Vagina (tissue), 2 donors: Measurements from ENCODE around the gene L1CAM.

Experiments
- POLR2A ChIP-seq, 2 donors: fragments of 450-650 bp; IDR thresholded peaks; one replicate each; pipeline ENCODE4 v1.6.1; 2017; ENCODE audit warnings: antibody characterized with exemption in 2 of 2, mild to moderate bottlenecking in 2 of 2, moderate library complexity in 2 of 2
- POLR2AphosphoS5 ChIP-seq, 2 donors: sonication (generic); formaldehyde crosslinking; IDR thresholded peaks; one replicate each; pipeline ENCODE4 v1.9.0; 2017; ENCODE audit warnings: antibody characterized with exemption in 2 of 2, mild to moderate bottlenecking in 2 of 2, low read depth in 1 of 2; ENCODE audit not compliant: insufficient read depth in 1 of 2
- TF ChIP-seq, protein P1 (sequence below), 3 experiments: fragments of 450-650 bp in 2 of 3; fragments of 200-600 bp in 1 of 3; sonication (generic) in 1 of 3; IDR thresholded peaks; one replicate each; pipeline ENCODE4 v1.5.1; 2017 to 2019; ENCODE audit warnings: antibody characterized with exemption in 3 of 3, mild to moderate bottlenecking in 2 of 3, moderate library complexity in 2 of 3

DNA sequence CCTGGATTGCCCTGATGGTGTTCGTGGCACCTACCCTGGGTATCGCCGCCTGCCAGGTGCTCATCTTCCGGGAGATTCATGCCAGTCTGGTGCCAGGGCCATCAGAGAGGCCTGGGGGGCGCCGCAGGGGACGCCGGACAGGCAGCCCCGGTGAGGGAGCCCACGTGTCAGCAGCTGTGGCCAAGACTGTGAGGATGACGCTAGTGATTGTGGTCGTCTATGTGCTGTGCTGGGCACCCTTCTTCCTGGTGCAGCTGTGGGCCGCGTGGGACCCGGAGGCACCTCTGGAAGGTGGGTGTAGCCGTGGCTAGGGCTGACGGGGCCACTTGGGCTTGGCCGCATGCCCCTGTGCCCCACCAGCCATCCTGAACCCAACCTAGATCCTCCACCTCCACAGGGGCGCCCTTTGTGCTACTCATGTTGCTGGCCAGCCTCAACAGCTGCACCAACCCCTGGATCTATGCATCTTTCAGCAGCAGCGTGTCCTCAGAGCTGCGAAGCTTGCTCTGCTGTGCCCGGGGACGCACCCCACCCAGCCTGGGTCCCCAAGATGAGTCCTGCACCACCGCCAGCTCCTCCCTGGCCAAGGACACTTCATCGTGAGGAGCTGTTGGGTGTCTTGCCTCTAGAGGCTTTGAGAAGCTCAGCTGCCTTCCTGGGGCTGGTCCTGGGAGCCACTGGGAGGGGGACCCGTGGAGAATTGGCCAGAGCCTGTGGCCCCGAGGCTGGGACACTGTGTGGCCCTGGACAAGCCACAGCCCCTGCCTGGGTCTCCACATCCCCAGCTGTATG lies 20.3 kb upstream of the L1CAM start:
- TF ChIP-seq, protein P1, sequence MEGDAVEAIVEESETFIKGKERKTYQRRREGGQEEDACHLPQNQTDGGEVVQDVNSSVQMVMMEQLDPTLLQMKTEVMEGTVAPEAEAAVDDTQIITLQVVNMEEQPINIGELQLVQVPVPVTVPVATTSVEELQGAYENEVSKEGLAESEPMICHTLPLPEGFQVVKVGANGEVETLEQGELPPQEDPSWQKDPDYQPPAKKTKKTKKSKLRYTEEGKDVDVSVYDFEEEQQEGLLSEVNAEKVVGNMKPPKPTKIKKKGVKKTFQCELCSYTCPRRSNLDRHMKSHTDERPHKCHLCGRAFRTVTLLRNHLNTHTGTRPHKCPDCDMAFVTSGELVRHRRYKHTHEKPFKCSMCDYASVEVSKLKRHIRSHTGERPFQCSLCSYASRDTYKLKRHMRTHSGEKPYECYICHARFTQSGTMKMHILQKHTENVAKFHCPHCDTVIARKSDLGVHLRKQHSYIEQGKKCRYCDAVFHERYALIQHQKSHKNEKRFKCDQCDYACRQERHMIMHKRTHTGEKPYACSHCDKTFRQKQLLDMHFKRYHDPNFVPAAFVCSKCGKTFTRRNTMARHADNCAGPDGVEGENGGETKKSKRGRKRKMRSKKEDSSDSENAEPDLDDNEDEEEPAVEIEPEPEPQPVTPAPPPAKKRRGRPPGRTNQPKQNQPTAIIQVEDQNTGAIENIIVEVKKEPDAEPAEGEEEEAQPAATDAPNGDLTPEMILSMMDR (IDR thresholded peaks at IDR 0.05): no peak
- TF ChIP-seq POLR2AphosphoS5 (IDR thresholded peaks at IDR 0.05; ENCODE audit: insufficient read depth in 1 of 2, low read depth in 1 of 2) (no peak), POLR2A (IDR thresholded peaks at IDR 0.05) (no peak)
